HG03175 (cell line): Measurements from ENCODE around the gene EXOSC7.

Source experiments
- ATAC-seq: cut with Tn5 transposase; IDR thresholded peaks from one replicate; pipeline ENCODE4 v1.9.1; 2021; ENCODE audit warnings: mild to moderate bottlenecking, moderate library complexity; ENCODE audit not compliant: unreplicated experiment

The EXOSC7 gene

DNA sequence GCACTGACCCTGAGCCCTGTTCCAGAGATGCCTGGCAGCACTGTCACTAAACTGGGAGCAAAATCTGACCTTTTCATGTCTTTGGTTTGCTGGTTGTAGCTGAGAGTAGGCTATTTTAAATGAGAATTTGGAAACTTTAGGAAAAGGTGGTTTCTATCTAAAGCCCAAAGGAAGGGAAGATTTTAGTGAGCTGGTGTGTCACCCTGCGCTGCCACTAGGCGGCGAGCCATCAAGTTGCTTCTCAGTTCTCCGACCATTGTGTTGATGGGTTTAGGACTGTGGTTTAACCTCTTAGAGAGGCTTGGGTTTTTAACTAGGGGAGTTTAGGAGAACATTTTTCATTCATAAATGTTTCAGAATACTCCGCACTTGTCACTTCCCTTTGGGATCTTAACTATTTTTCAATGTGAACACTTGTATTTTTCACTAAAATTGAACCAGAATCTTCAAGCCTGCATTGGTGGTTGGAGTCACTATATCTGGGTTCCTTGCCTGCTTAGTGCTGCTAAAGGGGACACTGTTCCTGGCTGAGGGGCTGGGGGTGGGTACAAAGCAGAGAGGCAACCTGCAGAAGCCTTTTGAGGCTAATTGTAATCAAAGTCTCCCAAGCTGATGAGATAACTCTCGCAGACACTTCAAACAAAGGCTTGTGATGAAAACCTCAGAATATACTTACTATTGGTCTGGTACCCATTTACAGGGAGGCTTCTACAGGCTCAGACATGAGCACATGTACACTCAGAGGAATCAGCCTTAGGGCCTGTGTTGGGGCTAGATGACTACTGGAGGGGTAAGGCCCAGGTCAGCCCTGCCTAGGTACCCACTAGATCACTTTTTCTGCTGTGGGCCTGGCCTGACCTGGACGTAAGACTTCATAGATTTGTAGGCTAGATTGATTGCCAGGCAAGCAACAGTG lies 16.8 kb downstream of the EXOSC7 start:
- ATAC-seq: no peak

DNA sequence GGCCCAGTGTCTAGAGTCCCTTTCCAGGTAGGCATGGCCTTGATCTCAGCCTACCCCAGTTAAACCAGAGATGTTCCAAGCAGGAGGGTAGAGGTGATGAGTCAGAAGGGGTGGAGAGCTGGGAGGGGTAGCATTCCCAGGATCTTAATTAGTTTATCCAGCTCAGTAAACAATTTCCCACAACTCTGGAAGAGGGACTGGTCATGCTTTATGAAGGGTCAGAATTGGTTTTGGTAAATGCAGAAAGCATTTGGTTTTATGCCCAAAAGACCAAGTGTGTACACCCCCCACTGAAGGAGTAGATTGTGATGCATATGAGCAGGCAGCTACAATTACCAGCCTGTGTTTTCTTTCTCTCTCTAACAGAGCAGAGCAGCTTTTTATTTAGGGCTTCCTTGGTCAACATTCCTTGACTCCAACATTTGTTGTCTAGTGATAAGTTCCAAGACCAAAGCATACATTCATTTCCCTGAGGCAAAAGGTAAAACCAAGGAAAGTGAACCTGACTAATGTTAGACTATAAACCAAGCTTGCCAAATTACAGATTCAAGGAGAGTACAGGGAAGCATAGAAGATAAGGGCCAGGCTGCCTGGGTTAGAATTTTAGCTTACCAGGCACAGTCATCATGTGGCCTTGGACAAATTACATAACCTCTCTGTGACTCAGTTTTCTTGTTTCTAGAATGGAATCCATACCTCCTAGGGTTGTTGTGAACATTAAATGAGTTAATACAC lies 17.6 kb downstream of the EXOSC7 start:
- ATAC-seq: no peak

DNA sequence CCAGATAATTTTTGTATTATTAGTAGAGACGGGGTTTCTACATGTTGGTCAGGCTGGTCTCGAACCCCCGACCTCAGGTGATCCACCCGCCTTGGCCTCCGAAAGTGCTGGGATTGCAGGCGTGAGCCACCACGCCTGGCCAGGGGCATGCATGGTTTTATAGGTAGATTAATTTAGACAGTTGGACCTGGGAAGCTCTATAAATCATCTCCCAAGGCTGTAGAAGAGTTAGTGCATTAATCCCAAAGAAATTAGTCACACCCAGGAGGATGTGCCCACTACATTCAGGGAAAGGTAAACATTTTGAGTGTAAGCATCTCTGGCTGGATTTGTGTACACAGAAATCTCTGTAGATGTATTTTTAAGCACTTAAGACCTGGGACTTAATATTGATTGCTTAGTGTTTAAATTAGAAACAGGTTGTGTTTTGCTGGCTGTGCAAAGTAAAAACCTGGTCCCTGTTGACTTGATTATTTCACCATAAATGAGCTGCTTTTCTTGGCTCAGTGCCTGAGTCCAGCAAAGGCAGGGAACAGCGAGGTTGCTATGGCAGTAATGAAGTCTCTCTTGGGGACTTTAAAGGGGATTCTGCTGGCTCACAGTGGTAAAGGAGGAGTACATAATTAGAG lies 19.2 kb downstream of the EXOSC7 start:
- no peak for ATAC-seq

DNA sequence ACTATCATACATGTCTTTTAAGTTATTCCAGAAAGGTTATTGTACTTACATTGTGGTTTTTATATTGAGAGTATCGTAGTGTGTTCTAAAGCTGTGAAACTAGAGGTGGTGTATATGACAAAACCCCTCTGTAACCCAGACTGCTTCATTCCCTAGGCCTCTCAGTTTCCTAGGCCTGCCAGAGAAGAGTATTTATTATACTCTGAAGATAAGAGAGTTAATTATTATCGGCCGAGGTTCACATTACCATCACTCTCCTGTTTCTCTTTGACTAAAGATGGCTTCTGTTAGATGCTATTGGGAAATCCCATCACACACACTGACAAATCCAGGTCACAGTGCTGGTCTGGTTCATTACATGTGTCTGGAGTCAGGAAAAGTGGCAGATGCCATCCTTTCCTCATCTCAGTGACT lies 20.5 kb downstream of the EXOSC7 start:
- no peak for ATAC-seq

DNA sequence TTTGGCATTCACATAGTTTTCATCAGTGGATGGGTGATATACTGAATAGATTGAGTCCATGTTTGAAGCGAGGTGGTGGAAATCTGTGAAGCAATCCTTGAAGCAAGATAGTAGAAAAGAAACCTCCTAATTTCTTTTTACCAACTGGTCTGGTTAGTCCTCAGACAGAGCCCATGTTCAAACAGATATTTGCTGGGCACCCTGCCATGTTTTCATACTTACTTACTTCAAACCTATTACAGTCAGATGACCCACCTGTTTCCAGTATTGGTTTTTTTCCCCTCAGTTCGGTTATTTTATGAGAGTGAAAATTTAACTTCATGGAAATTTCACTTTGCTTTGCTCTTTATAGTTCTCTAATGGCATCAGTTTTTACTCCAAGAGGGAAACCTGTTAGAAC lies 23.7 kb downstream of the EXOSC7 start:
- no peak for ATAC-seq

DNA sequence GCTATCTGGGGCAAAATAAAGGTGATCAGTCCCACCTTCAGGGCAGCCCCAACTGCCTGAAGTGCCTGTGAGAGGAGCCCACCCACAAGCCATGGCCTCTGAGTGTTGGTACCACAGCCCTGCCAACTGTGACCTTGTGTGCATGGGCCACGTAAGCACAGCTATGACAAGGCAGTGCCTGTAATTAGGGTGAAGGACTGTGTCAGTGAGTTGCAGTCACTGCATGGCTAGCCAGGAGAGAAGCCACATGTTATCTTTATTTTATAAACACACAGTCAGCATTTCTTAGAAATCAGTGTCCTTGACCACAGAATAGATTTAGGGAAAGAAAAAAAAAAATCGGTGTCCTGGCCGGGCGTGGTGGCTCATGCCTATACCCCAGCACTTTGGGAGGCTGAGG lies 24.8 kb downstream of the EXOSC7 start:
- ATAC-seq: no peak

DNA sequence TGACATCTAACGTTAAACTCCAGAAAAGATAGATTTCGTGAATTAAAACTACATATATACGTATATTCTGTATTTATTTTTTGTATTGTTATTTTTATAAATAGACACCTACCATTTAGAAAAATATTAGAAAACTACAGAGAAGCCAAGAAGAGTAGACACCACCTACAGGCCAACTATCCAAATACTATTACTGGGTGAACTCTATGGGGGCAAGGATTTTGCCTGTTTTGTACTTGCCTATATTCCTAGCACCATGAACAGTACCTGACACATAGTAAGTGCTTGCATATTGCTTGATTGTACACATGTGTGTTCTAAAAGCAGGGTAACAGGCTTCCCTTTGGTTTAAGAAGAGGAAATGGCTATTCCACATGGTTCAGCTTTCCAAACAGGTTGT lies 25.7 kb downstream of the EXOSC7 start:
- ATAC-seq: no peak

DNA sequence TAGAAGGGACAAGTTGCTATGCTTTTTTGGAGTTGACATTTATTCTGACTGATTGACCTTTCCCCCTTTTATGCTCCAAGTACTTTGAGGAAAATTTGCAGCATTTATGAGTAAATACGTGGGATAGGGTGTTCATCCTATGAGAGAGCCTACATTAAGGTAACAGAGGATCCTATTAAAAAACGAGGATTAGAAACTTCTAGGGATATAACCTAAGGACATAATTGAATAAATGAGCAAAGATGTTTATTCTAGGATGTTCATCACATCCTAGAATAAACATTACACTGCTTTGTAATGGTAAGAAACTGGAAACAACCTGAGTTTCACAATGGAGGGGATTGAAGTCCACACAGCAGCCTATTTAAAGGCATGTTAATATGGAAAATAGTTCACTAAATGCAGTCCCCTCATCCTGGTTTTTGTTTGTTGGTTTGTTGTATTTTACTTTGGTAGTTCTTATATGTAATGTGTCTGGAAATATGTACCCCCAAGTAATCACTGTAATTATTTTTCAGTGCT lies 26.2 kb downstream of the EXOSC7 start:
- no peak for ATAC-seq

DNA sequence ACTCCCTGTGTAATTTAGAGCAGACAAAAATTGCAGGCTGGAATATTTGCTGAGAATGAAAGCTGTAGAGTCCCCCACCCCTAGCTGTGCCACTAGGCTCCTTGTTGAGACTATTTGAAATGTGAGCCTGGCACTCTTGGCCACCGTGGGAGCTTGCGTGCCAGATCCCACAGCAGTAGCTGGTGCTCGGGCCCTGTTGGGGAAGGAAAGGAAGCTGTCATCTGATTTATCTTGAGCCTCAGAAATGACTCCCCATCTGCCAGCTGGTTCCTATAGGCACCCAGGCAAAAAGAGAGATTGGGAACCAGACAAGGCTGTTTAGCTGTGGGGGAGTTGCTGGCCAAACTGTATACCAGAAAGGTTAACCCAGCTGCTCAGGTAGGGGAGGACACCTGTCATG lies 26.7 kb downstream of the EXOSC7 start:
- no peak for ATAC-seq

DNA sequence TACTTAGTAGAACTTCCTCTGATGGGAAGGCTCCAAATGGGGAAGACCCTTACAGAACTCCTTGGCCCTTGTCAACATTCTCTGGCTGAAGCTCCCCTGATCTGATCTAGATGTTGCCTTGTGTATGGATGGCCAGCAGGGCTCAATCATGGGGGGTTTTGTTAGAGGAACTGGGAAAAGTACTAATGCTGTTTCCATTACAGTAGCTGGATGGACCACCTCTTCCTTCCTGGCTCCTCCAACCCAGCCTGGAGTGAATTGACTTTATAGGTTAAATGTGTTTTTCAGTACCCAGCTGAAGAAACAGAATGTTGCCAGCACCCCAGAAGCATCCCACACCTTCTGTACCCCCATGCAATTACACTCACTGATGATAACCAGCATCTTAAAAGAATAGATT lies 27.4 kb downstream of the EXOSC7 start:
- no peak for ATAC-seq

DNA sequence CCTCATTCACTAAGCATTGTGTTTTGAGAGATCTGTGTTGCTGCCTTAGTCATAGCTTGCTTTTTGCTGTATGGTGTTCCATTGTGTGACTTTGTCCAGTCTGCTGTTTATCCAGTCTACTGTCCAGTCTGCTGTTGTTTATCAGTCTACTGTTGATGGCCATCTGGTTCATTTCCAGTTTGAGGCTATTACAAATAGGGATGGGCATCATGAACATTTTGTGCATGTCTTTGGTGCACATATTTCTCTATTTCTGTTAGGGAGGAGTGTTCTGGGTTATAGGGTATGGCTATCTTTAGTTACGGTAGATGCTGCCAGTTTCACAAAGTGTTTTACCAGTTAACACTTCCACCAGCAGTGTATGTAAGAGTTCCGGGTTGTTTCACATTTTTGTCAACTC lies 27.8 kb downstream of the EXOSC7 start:
- ATAC-seq: no peak

DNA sequence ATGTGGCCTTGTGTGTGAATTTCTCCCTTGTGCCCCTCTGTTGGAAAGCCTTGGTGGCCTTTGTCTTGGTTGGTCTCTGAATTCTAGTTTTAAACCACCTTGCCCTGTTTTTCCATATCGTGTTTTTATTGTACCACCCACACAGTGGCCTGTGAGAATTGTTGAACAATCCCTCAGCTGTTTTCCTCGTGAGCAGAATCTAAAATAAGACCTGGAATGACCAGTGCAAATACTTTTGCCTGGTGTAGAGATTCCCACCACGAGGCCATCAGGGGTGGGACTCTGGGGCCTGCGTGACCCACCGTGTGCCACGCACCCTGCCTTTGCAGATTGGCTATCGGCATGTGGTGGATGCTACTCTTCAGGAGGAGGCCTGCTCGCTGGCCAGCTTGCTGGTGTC lies 31.0 kb downstream of the EXOSC7 start:
- ATAC-seq: no peak

DNA sequence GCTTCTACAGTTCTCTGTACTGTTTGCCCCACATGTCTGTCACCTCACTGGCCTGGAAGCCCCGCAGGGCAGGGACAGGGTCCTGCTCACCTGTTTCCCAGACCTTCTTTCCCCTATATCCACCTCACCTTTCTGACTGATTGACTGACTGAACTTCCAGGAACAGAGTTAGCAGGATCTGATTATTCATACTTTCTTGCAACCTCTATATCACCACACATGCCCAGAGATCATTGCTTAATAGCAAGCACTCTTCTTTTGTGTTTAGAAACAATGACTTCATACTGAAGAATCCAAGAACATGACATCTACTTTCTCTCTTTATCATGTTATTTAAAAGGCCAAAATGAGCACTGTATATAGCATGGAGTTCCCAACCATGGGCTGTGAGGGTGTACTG lies 32.1 kb downstream of the EXOSC7 start:
- ATAC-seq: no peak

DNA sequence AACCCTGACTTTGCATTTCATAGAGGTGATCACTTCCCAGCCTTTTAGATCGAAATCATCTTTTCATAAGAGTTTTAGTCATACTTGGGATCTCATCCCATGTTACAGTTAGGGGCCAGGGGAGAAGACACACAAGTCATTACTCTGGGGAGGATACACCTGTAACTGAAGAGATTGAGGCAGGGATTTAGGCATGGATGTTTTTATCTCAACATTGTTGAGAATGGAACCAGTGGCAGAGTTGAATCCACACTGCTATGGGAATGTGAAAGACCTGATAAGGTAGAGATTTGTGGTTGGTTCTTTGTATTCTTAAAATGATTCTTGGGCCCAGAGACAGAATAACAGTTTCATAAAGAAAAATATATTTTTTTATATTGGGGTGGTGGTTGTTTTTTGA lies 33.8 kb downstream of the EXOSC7 start:
- no peak for ATAC-seq

DNA sequence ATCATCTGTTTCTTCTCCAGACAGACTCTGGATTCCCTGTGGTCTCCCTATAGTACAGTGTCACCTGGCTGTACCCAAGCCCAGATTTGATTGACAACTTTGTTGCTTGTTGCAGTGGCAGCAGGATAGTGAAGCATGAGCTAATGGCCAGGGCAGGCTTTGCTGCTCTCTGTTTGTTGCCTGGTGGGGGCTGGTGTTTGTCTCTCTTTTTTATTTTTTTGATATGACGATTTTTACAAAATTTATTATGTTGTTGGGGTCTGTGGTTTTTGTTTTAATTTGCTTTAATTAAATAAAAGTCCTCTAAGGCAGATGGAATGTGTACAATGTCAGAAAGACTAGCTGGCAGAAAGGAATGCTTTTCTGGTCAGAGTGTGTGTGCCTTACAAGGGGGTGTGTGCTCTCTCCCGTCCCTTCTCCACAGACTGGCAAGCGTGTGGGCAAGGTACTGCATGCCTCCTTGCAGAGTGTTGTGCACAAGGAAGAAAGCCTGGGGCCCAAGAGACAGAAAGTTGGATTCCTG lies 34.8 kb downstream of the EXOSC7 start:
- ATAC-seq: no peak

DNA sequence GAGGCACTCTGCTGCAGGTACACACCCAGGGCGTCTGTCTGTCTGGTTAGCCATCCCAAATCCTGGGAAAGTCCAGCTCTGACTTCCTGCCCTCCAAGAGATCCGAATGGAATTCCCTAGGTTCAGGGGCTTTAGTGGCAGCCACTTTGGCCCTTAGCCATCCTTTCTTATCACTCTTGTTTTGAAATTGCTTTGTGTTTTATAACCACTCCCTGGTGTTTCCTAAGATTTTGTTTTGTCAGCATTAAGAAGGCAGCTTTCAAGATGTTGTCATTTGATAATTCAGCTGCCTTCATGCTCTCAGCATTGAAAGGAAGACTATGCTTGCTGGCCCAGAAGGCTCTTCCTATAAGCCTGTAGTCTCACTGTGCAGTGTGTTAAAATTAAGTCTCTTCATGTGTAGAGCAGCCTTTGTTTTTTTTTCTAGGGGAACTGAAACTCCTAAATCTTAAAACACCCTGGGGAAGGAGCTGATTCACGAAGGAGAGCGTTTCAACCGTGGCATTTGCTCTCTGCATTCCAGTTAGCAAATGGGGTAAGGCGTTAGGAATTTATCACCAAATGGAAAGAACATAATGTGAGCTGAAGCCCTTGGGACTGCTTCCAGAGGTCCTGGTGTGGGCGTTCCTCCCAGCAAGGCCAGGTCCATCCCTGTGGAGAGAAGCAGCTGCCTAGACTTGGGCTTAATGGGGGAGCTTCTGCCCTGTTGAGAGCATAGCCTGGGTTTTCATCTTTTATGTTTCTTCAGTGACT lies 35.9 kb downstream of the EXOSC7 start:
- ATAC-seq: no peak

DNA sequence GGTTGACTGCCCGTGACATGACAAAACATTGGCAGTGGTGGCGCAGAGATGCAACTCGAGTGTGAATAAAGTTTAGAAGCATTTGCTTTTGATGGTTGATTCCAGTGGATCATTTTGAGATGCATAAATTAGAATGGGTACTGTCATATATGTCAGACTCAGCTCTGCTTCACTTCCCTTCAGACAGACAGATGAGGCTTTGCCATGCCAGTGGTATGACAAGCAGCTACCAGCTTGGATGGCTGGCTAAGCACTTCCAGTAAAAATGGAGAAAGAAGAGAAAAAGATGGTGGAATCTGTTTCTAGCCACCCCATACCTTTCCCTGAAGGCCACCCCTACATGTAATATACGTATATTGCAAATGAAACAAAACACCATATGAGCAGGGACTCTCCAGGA lies 36.5 kb downstream of the EXOSC7 start:
- no peak for ATAC-seq

DNA sequence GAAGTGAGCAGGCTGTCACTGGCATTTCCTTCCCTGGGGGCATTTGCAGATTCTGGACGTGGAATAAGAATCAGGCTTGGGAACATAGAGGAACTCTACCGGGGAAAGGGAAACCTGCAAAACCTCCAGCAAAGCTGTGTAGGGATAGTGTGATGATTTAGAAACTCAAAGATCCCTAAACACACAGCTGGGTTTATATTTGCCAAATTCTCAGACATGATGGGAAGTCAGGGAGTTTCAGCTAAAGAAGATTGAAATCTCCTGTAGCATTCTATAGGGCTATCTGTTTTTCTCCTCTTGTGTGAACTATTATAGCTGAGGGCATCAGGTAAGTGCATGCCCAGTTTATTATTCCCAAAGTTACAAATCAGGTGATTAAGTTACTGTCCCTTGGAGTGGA lies 40.9 kb downstream of the EXOSC7 start:
- ATAC-seq: no peak

DNA sequence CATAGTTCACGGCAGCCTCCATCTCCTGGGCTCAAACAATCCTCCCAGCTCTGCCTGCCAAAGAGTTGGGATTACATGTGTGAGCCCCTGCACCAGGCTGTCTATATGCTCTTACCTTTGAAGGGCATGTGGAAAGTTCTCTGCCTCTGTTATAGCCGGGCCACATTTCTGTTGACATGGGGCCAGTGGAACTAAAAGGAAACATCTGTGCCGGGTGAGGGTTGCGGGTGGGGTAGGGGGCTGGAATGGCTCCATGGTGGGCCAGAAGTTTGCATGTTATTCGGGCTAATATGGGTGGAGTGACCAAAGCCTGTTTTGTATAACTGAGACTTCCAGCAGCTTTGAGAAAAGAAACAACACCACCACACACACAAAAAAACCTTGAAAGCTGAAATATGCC lies 41.8 kb downstream of the EXOSC7 start:
- no peak for ATAC-seq

DNA sequence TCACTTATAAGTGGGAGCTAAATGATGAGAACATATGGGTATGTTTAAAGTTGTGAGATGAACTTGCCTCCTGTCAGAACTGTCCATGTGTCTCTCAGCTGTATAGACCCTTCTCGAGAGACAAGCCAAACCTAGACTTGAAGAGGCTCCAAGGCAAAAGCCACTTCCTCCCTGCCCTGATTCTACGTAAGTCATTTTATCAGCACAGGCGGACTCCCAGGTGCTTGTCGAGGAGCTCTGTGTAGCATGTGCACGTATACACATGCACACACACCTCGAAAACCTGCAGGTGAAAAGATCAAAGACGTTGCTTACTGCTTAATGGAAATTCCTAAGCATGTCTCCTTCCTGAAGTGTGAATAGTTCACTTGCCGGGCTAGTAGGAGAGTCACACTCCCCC lies 44.5 kb downstream of the EXOSC7 start:
- no peak for ATAC-seq
